ENCODE data around the gene L3MBTL4. TPM values are rescaled to one million over a fixed set of nuclear protein-coding genes. Genes with fewer than 3 reads are reported as not detected.

The L3MBTL4 gene
- total and polyA plus RNA-seq, 10 of the 15 experiments (the other 5 are each of a cell fraction or from before 2014, with no cell fraction given), result 1.3 to 8.7 (median 3.8) TPM

GRCh38 chr18:5975111-5976002 lies 439.4 kb downstream of the L3MBTL4 start (continued):
- no peak for TF ChIP-seq SRF (IDR thresholded peaks at IDR 0.05; ENCODE audit: low read depth in 2 of 2, low read length in 2 of 2)
- peak; percentile 71 for TF ChIP-seq MTA2 (IDR thresholded peaks at IDR 0.05; ENCODE audit: low read depth)
- peak; percentile 30; the same call in 1 of the 2 replicates for TF ChIP-seq NR2F1 (conservative IDR thresholded peaks at IDR 0.05)
- TF ChIP-seq USF1 (IDR thresholded peaks at IDR 0.05; ENCODE audit: borderline replicate concordance, extremely low read length, insufficient read depth, low read depth, low read length), result no peak
- TF ChIP-seq IKZF2 (IDR thresholded peaks at IDR 0.05), result peak; percentile 82 to 84; a peak in 3 of 4 replicates
- TF ChIP-seq USF2 (IDR thresholded peaks at IDR 0.05; ENCODE audit: borderline replicate concordance, low read depth, low read length), result no peak
- no peak for TF ChIP-seq FOS (IDR thresholded peaks at IDR 0.05; ENCODE audit: borderline replicate concordance, extremely low read depth, insufficient read length)
- no peak for TF ChIP-seq SMARCA5 (IDR thresholded peaks at IDR 0.05)
- TF ChIP-seq, protein P1, sequence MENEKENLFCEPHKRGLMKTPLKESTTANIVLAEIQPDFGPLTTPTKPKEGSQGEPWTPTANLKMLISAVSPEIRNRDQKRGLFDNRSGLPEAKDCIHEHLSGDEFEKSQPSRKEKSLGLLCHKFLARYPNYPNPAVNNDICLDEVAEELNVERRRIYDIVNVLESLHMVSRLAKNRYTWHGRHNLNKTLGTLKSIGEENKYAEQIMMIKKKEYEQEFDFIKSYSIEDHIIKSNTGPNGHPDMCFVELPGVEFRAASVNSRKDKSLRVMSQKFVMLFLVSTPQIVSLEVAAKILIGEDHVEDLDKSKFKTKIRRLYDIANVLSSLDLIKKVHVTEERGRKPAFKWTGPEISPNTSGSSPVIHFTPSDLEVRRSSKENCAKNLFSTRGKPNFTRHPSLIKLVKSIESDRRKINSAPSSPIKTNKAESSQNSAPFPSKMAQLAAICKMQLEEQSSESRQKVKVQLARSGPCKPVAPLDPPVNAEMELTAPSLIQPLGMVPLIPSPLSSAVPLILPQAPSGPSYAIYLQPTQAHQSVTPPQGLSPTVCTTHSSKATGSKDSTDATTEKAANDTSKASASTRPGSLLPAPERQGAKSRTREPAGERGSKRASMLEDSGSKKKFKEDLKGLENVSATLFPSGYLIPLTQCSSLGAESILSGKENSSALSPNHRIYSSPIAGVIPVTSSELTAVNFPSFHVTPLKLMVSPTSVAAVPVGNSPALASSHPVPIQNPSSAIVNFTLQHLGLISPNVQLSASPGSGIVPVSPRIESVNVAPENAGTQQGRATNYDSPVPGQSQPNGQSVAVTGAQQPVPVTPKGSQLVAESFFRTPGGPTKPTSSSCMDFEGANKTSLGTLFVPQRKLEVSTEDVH (IDR thresholded peaks at IDR 0.05; ENCODE audit: low read depth, partially characterized antibody), result no peak
- no peak for TF ChIP-seq RELA (IDR thresholded peaks at IDR 0.05; ENCODE audit: borderline replicate concordance, partially characterized antibody)
- no peak for TF ChIP-seq MYB (IDR thresholded peaks at IDR 0.05; ENCODE audit: borderline replicate concordance, low read depth, low read length)
- TF ChIP-seq CBFB (IDR thresholded peaks at IDR 0.05; ENCODE audit: low read depth), result peak; percentile 88
- no peak for TF ChIP-seq SIX5 (IDR thresholded peaks at IDR 0.05; ENCODE audit: low read depth, low read length, severe bottlenecking)
- no peak for TF ChIP-seq KAT2A (conservative IDR thresholded peaks at IDR 0.05; ENCODE audit: control insufficient read depth, low read depth, low read length)
- TF ChIP-seq NFIC (IDR thresholded peaks at IDR 0.05; ENCODE audit: low read depth, low read length), result peak; percentile 97
- TF ChIP-seq NR2C1 (IDR thresholded peaks at IDR 0.05), result no peak
- TF ChIP-seq ZZZ3 (IDR thresholded peaks at IDR 0.05; ENCODE audit: control insufficient read depth, insufficient read length, low read depth), result no peak
- no peak for TF ChIP-seq WRNIP1 (IDR thresholded peaks at IDR 0.05; ENCODE audit: borderline replicate concordance, low read depth, low read length)
- TF ChIP-seq, protein P2, sequence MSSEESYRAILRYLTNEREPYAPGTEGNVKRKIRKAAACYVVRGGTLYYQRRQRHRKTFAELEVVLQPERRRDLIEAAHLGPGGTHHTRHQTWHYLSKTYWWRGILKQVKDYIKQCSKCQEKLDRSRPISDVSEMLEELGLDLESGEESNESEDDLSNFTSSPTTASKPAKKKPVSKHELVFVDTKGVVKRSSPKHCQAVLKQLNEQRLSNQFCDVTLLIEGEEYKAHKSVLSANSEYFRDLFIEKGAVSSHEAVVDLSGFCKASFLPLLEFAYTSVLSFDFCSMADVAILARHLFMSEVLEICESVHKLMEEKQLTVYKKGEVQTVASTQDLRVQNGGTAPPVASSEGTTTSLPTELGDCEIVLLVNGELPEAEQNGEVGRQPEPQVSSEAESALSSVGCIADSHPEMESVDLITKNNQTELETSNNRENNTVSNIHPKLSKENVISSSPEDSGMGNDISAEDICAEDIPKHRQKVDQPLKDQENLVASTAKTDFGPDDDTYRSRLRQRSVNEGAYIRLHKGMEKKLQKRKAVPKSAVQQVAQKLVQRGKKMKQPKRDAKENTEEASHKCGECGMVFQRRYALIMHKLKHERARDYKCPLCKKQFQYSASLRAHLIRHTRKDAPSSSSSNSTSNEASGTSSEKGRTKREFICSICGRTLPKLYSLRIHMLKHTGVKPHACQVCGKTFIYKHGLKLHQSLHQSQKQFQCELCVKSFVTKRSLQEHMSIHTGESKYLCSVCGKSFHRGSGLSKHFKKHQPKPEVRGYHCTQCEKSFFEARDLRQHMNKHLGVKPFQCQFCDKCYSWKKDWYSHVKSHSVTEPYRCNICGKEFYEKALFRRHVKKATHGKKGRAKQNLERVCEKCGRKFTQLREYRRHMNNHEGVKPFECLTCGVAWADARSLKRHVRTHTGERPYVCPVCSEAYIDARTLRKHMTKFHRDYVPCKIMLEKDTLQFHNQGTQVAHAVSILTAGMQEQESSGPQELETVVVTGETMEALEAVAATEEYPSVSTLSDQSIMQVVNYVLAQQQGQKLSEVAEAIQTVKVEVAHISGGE (CRISPR knock-in tag; IDR thresholded peaks at IDR 0.05), result no peak
- TF ChIP-seq SIN3A (IDR thresholded peaks at IDR 0.05; ENCODE audit: low read depth, low read length), result no peak
- TF ChIP-seq SUPT20H (IDR thresholded peaks at IDR 0.05; ENCODE audit: borderline replicate concordance, control insufficient read depth, low read depth, low read length), result no peak
- no peak for TF ChIP-seq YY1 (IDR thresholded peaks at IDR 0.05; ENCODE audit: low read depth, low read length)
